Stimulated activated CD8-positive, alpha-beta memory T cell treated with anti-CD3 and anti-CD28 coated beads, Interleukin-2, amount 100 ng/mL, for 48 hours (primary cell): ENCODE measurements around the gene HOXA1.

ENCODE experiments used
- DNase-seq, 2 donors: peaks; one replicate each; pipeline ENCODE4 v3.0.0-alpha.2; 2020; ENCODE audit warnings: low read depth in 2 of 2

HOXA1 gene

GRCh38 chr7:27105301-27106031 lies 9.7 kb upstream of the HOXA1 start:
- DNase-seq, result no peak

GRCh38 chr7:27104341-27105058 lies 8.7 kb upstream of the HOXA1 start:
- DNase-seq, result no peak

GRCh38 chr7:27103489-27104226 lies 7.9 kb upstream of the HOXA1 start:
- DNase-seq, result no peak

GRCh38 chr7:27102581-27103442 lies 7.0 kb upstream of the HOXA1 start, which contains the start of gene HOXA2:
TSS of gene HOXA2 (minus strand) at chr7:27102683. CDS start at chr7:27102500, 183 bp downstream.
- DNase-seq, result no peak

- no peak for DNase-seq
These were observed 6.3 kb upstream of the HOXA1 start for GRCh38 chr7:27101957-27102580.

- DNase-seq, result no peak
These were observed 5.6 kb upstream of the HOXA1 start for GRCh38 chr7:27101171-27101956.

GRCh38 chr7:27100694-27101170 lies 4.9 kb upstream of the HOXA1 start:
- DNase-seq, result no peak

- DNase-seq, result no peak
These were observed 3.9 kb upstream of the HOXA1 start for GRCh38 chr7:27099453-27100370.

- DNase-seq, result no peak
These were observed 3.0 kb upstream of the HOXA1 start for GRCh38 chr7:27098578-27099451.

- no peak for DNase-seq
These were observed 2.1 kb upstream of the HOXA1 start for GRCh38 chr7:27097686-27098577.

GRCh38 chr7:27096768-27097514 lies 1.1 kb upstream of the HOXA1 start:
- no peak for DNase-seq

- no peak for DNase-seq
These were observed 527 bp downstream of the HOXA1 start for GRCh38 chr7:27095050-27095896.

- no peak for DNase-seq
These were observed 1.3 kb downstream of the HOXA1 start for GRCh38 chr7:27094304-27095049.

- no peak for DNase-seq
These were observed 2.5 kb downstream of the HOXA1 start for GRCh38 chr7:27093184-27093895.
